A549 (cell line): ENCODE data around the gene KCNQ5. TPM values are rescaled to one million over a fixed set of nuclear protein-coding genes. Genes with fewer than 3 reads are reported as not detected.

Experiments used
- ATAC-seq, 2 experiments: fragments of 200-7000 bp in 1 of 2; fragments of >200 bp in 1 of 2; cut with Nextera tagmentation in 1 of 2; cut with Tn5 transposase in 1 of 2; 3 replicates each; pipeline versions ENCODE4 v1.8.0 to v1.9.1; 2018 to 2020; ENCODE audit warnings: mild to moderate bottlenecking in 1 of 2, moderate library complexity in 1 of 2
- CTCF ChIA-PET: fragments of 300-600 bp; sonication (Branson Sonifier 250); formaldehyde crosslinking; extraction: SDS; loops from one replicate; lab custom pipeline; 2021; ENCODE audit warnings: antibody characterized with exemption, inconsistent platforms; lab: Yijun Ruan, JAX
- POLR2A ChIA-PET: fragments of 350-600 bp; formaldehyde crosslinking; extraction: SDS; loops from one replicate; lab custom pipeline; 2021; ENCODE audit warnings: antibody characterized with exemption, inconsistent platforms; lab: Yijun Ruan, JAX
- DNase-seq, 2 experiments: peaks; one replicate each; pipeline versions ENCODE4 v3.0.0 to v3.0.0-alpha.2; 2011 to 2016; ENCODE audit warnings: low read depth in 1 of 2, low spot score in 1 of 2
- FAIRE-seq: peaks from 2 replicates; lab custom pipeline; 2011; peaks lifted over from hg19 to GRCh38; lab: Jason Lieb, UNC
- H3K27ac ChIP-seq, 2 experiments: fragments of >200 bp; sonication (Bioruptor Twin); formaldehyde crosslinking; 3 replicates each; pipeline ENCODE4 v1.5.1; 2016 to 2017
- H3K4me1 ChIP-seq: fragments of >200 bp; sonication (Bioruptor Twin); formaldehyde crosslinking; 3 replicates; pipeline ENCODE4 v1.6.1; 2016
- H3K4me2 ChIP-seq: fragments of >200 bp; sonication (Bioruptor Twin); formaldehyde crosslinking; 3 replicates; pipeline ENCODE4 v1.6.1; 2016
- H3K4me3 ChIP-seq: fragments of >200 bp; sonication (Bioruptor Twin); formaldehyde crosslinking; 3 replicates; pipeline ENCODE4 v1.5.1; 2016
- H3K9me3 ChIP-seq: fragments of >200 bp; sonication (Bioruptor Twin); formaldehyde crosslinking; 3 replicates; pipeline ENCODE4 v1.6.1; 2016
- BHLHE40 ChIP-seq: IDR thresholded peaks from 2 replicates; pipeline ENCODE4 v1.6.1; 2012; ENCODE audit warnings: low read depth, low read length, inconsistent platforms
- EHF ChIP-seq: fragments of 250-450 bp; sonication (Bioruptor Pico); IDR thresholded peaks from 2 replicates; pipeline ENCODE4 v1.5.0; 2020; ENCODE audit warnings: mild to moderate bottlenecking
- ESRRA ChIP-seq: fragments of 150-350 bp; IDR thresholded peaks from 2 replicates; pipeline ENCODE4 v1.6.1; 2014; ENCODE audit warnings: mild to moderate bottlenecking, low read length, borderline replicate concordance
- FOSL2 ChIP-seq, 2 experiments: fragments of 450-650 bp in 1 of 2; fragments of >200 bp in 1 of 2; sonication (Bioruptor Twin) in 1 of 2; formaldehyde crosslinking; IDR thresholded peaks; 2 replicates each; pipeline versions ENCODE4 v1.5.0 to v1.6.1; 2016 to 2020; ENCODE audit warnings: mild to moderate bottlenecking in 1 of 2, moderate library complexity in 1 of 2
- KDM5A ChIP-seq: fragments of 200-600 bp; sonication (generic); IDR thresholded peaks from 2 replicates; pipeline ENCODE4 v1.6.1; 2016; ENCODE audit warnings: antibody characterized with exemption, mild to moderate bottlenecking
- MAZ ChIP-seq: fragments of 150-350 bp; IDR thresholded peaks from 2 replicates; pipeline ENCODE4 v1.6.1; 2014; ENCODE audit warnings: antibody characterized with exemption, low read depth, low read length, borderline replicate concordance
- MYC ChIP-seq: IDR thresholded peaks from 2 replicates; pipeline ENCODE4 v1.6.1; 2012; ENCODE audit warnings: mild to moderate bottlenecking, inconsistent platforms, low read length, improper control_type of control experiment, borderline replicate concordance
- NR3C1 ChIP-seq: fragments of >200 bp; sonication (Bioruptor Twin); formaldehyde crosslinking; IDR thresholded peaks from 3 replicates; pipeline ENCODE4 v1.6.1; 2017
- REST ChIP-seq: fragments of 200-600 bp; sonication (generic); IDR thresholded peaks from 2 replicates; pipeline ENCODE4 v1.6.1; 2016; ENCODE audit warnings: antibody characterized with exemption, mild to moderate bottlenecking, moderate library complexity
- SMC3 ChIP-seq: fragments of >200 bp; sonication (Bioruptor Twin); formaldehyde crosslinking; IDR thresholded peaks from 3 replicates; pipeline ENCODE4 v1.6.1; 2018; ENCODE audit warnings: inconsistent platforms
- TFCP2L1 ChIP-seq: fragments of 250-450 bp; sonication (Bioruptor Pico); IDR thresholded peaks from 2 replicates; pipeline ENCODE4 v1.5.0; 2021; ENCODE audit warnings: mild to moderate bottlenecking
- USF2 ChIP-seq: fragments of 450-650 bp; IDR thresholded peaks from 2 replicates; pipeline ENCODE4 v1.6.1; 2014; ENCODE audit warnings: antibody characterized with exemption
- WGBS: methylation state at CpG from one replicate; pipeline ENCODE4 v1.1.6; 2017; ENCODE audit errors: missing lambda C conversion rate; 5-methylcytosine and 5-hydroxymethylcytosine counted together
- polyA plus RNA-seq, 4 experiments: library from polyadenylated mRNA; depleted of rRNA in 3 of 4; stranded (reverse); fragments of >200 nt; fragmentation: RNase III in 1 of 4; extraction: RNeasy Plus Mini Kit Qiagen cat#74134 plus additional on column Dnase treatment in 1 of 4; gene quantifications; 2 replicates in 3 of 4; 3 replicates in 1 of 4; pipeline ENCODE4 v1.2.3, GENCODE V29; 2011 to 2017
- TF ChIP-seq, protein P1 (sequence below): fragments of >200 bp; sonication (Bioruptor Twin); formaldehyde crosslinking; IDR thresholded peaks from 3 replicates; pipeline ENCODE4 v1.5.1; 2016

Gene KCNQ5
- polyA plus RNA-seq, 2 of the 4 experiments (the other 2 are of a cell fraction) = 1.2 to 1.3 TPM

DNA sequence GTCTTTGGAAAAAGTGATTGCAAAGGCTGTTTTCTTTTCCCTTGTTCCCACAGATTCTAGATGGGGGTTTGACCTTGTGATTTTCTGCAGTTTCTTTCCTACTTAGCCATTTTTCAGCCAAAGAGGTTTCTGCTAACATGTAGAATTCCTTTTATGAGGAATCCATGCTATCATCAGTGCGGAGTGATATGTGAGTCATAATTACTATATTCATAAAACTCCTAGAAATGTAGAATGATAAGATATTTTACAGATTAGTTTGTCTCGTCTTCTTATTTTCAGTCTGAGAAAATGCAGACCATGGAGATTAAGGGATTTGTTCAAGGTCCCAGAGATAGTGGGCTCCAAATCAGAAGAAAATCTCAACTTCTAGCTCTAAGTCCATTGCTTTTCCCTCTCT, 98.6 kb downstream of the KCNQ5 start:
- no peak for DNase-seq
- H3K27ac ChIP-seq = no peak overlapping the region
- no peak overlapping the region for H3K4me2 ChIP-seq
- H3K9me3 ChIP-seq = no peaks in the 10 kb centered on the region
- no peak overlapping the region for H3K4me3 ChIP-seq
- 54% methylated on average over 2 of the region's 2 CpGs for WGBS
- ATAC-seq = no peak
- ChIA-PET POLR2A (no interaction called here), CTCF (no interaction called here)
- no peak for TF ChIP-seq MYC
- TF ChIP-seq KDM5A = no peak
- TF ChIP-seq TFCP2L1 = no peak
- no peaks in the 10 kb centered on the region for H3K4me1 ChIP-seq
- FAIRE-seq = no peak

DNA sequence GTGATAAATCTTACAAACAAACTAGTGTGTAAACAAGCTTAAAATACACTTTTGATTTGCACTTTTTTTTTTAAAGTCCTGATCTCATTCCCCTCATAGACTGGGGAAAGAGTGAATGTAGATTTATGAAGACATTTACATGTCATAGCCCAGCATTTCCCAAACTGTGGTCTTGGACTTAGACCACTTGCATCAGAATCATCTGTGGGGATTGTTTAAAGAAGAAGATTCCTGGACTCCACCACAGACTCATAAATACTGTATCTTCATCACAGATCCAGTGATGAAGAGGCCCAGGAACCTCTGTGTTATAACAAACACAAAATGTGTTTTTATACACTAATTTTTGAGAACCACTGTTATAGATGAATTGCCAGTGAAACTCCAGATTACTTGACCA, 99.5 kb downstream of the KCNQ5 start:
- Histone ChIP-seq H3K4me1 (no peaks in the 10 kb centered on the region), H3K4me3 (no peak overlapping the region), H3K27ac (no peak overlapping the region), H3K9me3 (no peaks in the 10 kb centered on the region), H3K4me2 (no peak overlapping the region)
- FAIRE-seq (no peak), DNase-seq (no peak), ATAC-seq (no peak)
- no peak for TF ChIP-seq FOSL2 (IDR thresholded peaks at IDR 0.05)
- TF ChIP-seq FOSL2 (CRISPR knock-in tag; IDR thresholded peaks at IDR 0.05) = no peak
- no peak for TF ChIP-seq NR3C1
- no peak for TF ChIP-seq BHLHE40
- no peak for TF ChIP-seq REST
- ChIA-PET CTCF (no interaction called here), POLR2A (no interaction called here)

- no peak for DNase-seq
- ATAC-seq = no peak
- H3K4me2 ChIP-seq = no peak overlapping the region
- H3K9me3 ChIP-seq = no peaks in the 10 kb centered on the region; the same call in 1 of the 3 replicates
- ChIA-PET POLR2A (no interaction called here), CTCF (no interaction called here)
- H3K4me3 ChIP-seq = no peak overlapping the region
- FAIRE-seq = no peak
- no peak for TF ChIP-seq EHF (CRISPR knock-in tag)
- TF ChIP-seq ESRRA = no peak
- TF ChIP-seq, protein P1, sequence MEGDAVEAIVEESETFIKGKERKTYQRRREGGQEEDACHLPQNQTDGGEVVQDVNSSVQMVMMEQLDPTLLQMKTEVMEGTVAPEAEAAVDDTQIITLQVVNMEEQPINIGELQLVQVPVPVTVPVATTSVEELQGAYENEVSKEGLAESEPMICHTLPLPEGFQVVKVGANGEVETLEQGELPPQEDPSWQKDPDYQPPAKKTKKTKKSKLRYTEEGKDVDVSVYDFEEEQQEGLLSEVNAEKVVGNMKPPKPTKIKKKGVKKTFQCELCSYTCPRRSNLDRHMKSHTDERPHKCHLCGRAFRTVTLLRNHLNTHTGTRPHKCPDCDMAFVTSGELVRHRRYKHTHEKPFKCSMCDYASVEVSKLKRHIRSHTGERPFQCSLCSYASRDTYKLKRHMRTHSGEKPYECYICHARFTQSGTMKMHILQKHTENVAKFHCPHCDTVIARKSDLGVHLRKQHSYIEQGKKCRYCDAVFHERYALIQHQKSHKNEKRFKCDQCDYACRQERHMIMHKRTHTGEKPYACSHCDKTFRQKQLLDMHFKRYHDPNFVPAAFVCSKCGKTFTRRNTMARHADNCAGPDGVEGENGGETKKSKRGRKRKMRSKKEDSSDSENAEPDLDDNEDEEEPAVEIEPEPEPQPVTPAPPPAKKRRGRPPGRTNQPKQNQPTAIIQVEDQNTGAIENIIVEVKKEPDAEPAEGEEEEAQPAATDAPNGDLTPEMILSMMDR = no peak
- TF ChIP-seq MAZ = no peak
- no peak for TF ChIP-seq USF2
- no peak for TF ChIP-seq REST
- TF ChIP-seq SMC3 = no peak
- no peak for TF ChIP-seq MYC
- WGBS = 16% methylated on average over 2 of the region's 2 CpGs
- H3K4me1 ChIP-seq = no peaks in the 10 kb centered on the region
- H3K27ac ChIP-seq = no peak overlapping the region
These were observed 102.7 kb downstream of the KCNQ5 start for GRCh38 chr6:72724545-72724944.
